Measurements from ENCODE around the gene COPS9.

The COPS9 gene

DNA sequence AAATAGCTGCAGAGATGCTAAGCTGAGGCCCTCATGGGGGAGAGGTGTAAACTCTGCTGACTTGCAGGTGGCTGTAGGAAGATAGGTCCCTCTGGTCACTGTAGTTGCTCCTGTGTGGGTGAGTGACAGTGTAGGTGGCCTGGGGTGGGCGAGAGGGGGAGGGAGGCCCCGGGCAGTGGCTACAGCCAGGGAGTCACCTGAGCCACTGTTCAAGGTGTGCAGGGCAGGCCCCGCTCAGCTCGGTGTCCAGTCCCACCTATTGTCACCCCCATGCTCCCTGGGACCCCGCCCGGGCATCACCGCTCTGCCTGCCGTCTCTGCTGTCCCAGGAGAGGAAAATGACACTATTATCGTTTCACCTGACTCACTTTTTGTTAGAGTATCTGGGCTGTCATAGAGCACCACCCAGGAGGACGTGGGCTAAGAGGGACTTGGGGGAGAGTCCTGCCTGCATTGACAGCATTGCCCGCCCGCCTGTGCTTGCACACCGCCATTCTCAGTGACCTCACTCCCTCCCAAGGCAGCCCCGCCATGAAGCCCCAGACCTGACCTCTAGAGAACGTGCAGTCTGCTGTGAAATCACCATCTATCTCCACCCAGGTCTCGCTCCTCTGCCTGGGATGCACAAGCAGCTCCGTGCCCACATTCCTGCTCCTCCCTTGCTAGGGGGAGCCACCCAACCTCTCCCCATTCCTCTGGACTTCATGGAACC, 29.2 kb downstream of the COPS9 start:
- ATAC-seq, result no peak

DNA sequence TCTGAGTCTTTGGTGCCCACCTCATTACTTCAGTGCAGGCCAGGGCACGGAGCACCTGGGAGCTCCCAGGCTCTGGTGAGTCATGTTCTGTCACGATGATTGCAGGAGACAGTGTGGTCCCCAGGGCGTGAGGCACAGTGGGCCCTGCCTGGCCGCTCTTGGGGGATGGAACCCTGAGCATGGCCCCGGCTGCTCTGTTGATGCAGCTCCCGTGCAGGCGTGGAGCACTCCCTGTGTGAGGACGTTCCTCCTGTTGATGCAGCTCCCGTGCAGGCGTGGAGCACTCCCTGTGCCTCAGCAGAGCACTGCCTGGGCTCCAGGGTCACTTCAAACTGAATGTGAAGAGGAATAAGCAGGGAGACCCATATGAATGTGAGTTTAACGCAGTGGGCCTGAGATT, 30.1 kb downstream of the COPS9 start:
- no peak for ATAC-seq

DNA sequence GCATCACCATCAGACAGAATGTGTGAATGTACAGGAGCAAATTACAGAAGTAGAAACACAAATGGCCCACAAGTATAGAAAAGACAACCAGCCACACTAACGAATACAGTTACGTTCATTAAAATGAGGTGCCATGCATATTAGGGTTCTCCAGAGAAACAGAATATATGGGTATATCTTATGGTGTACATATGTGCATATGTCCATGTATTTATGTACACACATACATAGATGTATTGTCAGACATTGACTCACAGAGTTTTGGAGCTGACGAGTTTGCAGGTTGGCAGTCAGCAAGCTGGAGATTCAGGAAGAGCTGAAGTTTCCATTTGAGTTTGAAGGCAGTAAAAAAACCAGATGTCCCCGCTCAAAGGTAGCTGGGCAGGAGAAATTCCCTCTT, 33.0 kb downstream of the COPS9 start:
- ATAC-seq, result no peak

DNA sequence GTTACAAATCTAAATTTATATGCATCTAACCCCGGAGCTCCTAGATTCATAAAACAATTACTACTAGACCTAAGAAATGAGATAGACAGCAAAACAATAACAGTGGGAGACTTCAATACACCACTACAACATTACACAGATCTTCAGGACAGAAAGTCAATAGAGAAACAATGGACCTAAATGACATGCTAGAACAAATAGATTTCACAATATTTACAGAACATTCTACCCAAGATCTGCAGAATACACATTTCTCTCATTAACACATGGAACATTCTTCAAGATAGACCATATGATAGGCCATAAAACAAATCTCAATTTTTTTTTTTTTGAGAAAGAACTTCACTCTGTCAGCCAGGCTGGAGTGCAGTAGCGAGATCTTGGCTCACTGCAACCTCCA, 37.8 kb downstream of the COPS9 start:
- no peak for ATAC-seq

DNA sequence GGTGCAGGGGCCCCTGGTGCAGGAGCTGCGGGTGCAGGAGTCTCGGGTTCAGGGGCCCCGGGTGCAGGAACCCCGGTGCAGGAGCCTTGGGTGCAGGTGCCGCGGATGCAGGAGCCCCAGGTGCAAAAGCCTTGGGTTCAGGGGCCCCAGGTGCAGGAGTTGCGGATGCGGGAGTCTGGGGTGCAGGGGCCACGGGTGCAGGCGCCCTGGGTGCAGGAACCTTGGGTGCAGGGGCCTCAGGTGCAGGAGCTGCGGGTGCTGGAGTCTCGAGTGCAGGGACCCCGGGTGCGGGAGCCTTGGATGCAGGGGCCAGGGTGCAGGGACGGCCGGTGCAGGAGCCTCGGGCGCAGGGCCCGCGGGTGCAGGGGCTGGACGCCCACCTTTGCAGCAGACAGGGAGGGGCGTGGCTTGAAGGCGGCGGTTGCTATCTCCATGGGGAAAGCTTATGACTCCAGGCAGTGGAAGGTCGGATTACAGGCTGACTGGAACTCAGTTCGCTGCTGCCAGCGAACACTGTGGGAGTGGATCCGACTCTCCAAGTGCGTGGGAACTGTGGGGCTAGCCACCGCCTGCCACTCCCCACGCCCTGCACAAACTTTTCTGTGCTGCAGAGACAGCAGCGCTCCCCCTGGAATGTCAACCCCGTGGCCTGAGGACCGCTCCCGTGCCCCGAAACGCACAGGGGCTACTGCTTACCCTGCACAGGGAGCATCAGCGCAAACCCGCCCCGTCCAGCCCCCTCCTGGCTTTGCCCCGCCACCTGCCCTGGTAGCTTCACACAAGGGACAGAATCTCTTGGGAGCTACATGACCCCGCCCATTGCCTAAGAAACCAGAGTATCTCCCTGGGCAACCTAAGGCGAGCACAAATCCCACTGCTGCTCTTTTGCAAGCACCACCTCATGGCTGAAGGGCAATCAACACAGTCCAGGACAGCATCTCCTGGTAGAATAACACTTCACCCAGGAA, 40.3 kb downstream of the COPS9 start:
- ATAC-seq, result no peak

DNA sequence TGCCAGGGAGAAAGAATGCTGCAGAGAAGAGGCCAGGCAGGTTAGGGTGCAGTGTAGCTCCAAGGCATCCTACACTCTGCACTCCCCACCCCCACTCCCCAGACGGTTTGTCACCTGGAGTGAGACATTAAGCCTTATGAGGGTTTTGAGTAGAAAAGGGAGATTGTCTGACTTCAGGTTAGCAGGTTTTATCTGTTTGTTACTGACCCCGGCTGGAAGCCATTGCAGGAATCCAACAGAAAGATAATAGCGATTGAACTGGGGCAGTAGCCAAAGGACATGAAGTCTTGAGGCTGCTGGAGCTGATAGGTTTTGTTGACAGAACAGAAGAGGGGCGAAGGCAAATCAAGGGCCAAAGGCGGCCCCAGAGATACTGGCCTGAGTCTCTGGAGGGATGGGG, 46.8 kb downstream of the COPS9 start:
- no peak for ATAC-seq

DNA sequence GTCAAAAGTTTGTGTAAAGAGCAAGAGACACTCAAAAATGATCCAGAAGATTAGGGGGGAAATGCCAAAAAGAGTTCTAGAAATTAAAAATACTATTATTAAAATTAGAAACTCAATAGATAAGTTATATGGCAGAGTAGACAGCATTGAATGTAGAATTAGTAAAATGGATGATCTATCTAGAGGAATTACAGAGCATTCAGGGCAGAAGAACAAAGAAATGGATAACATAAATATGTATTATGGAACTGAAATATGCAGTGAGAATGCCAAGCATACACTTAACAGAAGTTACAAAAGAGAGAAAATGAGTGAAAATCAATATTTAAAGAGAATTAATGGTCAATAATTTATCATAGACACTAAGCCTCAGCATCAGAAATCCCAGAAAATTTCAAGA, 49.5 kb downstream of the COPS9 start:
- ATAC-seq, result no peak
